SK-N-SH treated with all-trans-retinoic acid at 6 μM for 48 hours (cell line): ENCODE measurements around the gene TMEM187.

Experiments
- ATAC-seq: fragments of 200-7000 bp; cut with Tn5 transposase; 3 replicates; pipeline ENCODE4 v1.9.1; 2020; ENCODE audit warnings: mild to moderate bottlenecking, moderate library complexity
- ISL1 ChIP-seq: fragments of 250-450 bp; sonication (Bioruptor Pico); IDR thresholded peaks from 2 replicates; pipeline ENCODE4 v2.1.2; 2022; ENCODE audit warnings: mild to moderate bottlenecking, moderate library complexity
- OSR1 ChIP-seq: fragments of 250-450 bp; sonication (Bioruptor Pico); IDR thresholded peaks from 2 replicates; pipeline ENCODE4 v1.8.0; 2022; ENCODE audit warnings: moderate library complexity, mild to moderate bottlenecking, inconsistent platforms
- PPARA ChIP-seq: fragments of 250-450 bp; sonication (Bioruptor Pico); IDR thresholded peaks from 2 replicates; pipeline ENCODE4 v1.5.0; 2020; ENCODE audit warnings: mild to moderate bottlenecking, borderline replicate concordance
- RARB ChIP-seq: fragments of 250-450 bp; sonication (Bioruptor Pico); IDR thresholded peaks from 2 replicates; pipeline ENCODE4 v1.8.0; 2021; ENCODE audit warnings: mild to moderate bottlenecking, moderate library complexity
- TCF4 ChIP-seq: fragments of 250-450 bp; sonication (Bioruptor Pico); IDR thresholded peaks from 2 replicates; pipeline ENCODE4 v1.8.0; 2021; ENCODE audit warnings: mild to moderate bottlenecking, moderate library complexity, borderline replicate concordance
- TOX ChIP-seq: fragments of 250-450 bp; sonication (Bioruptor Pico); IDR thresholded peaks from 2 replicates; pipeline ENCODE4 v1.8.0; 2021; ENCODE audit warnings: mild to moderate bottlenecking, moderate library complexity, borderline replicate concordance
- ZFP30 ChIP-seq: fragments of 450-650 bp; formaldehyde crosslinking; IDR thresholded peaks from 2 replicates; pipeline ENCODE4 v1.5.0; 2022; ENCODE audit warnings: mild to moderate bottlenecking, moderate library complexity
- TF ChIP-seq, protein P1 (sequence below): fragments of 250-450 bp; sonication (Bioruptor Pico); IDR thresholded peaks from 2 replicates; pipeline ENCODE4 v1.8.0; 2021; ENCODE audit warnings: low read depth, mild to moderate bottlenecking, moderate library complexity, borderline replicate concordance

Gene TMEM187

GRCh38 chrX:154032160-154032559 lies 59.6 kb downstream of the TMEM187 start (continued):
- TF ChIP-seq TOX (CRISPR knock-in tag) (no peak), ISL1 (CRISPR knock-in tag) (no peak), PPARA (CRISPR knock-in tag) (no peak), OSR1 (CRISPR knock-in tag) (no peak)

- ATAC-seq = no peak
- TF ChIP-seq ZFP30 (CRISPR knock-in tag) (no peak), TCF4 (CRISPR knock-in tag) (no peak), RARB (CRISPR knock-in tag) (no peak), TOX (CRISPR knock-in tag) (no peak)
- TF ChIP-seq, protein P1, sequence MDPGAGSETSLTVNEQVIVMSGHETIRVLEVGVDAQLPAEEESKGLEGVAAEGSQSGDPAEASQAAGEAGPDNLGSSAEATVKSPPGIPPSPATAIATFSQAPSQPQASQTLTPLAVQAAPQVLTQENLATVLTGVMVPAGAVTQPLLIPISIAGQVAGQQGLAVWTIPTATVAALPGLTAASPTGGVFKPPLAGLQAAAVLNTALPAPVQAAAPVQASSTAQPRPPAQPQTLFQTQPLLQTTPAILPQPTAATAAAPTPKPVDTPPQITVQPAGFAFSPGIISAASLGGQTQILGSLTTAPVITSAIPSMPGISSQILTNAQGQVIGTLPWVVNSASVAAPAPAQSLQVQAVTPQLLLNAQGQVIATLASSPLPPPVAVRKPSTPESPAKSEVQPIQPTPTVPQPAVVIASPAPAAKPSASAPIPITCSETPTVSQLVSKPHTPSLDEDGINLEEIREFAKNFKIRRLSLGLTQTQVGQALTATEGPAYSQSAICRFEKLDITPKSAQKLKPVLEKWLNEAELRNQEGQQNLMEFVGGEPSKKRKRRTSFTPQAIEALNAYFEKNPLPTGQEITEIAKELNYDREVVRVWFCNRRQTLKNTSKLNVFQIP (CRISPR knock-in tag) = no peak
Measured at GRCh38 chrX:154032653-154033052, 60.1 kb downstream of the TMEM187 start.
